ENCODE data around the gene GALNT7. TPM values are rescaled to one million over a fixed set of nuclear protein-coding genes. Genes with fewer than 3 reads are reported as not detected.

The GALNT7 gene
- total RNA-seq, 1 donor from 2014 or later: 26.0 TPM

GRCh38 chr4:173367285-173367684 is 198.7 kb downstream of the GALNT7 start:
- H3K27me3 Mint-ChIP-seq (ENCODE audit: low read depth): no peaks in the 10 kb centered on the region
- TF ChIP-seq, protein P1, sequence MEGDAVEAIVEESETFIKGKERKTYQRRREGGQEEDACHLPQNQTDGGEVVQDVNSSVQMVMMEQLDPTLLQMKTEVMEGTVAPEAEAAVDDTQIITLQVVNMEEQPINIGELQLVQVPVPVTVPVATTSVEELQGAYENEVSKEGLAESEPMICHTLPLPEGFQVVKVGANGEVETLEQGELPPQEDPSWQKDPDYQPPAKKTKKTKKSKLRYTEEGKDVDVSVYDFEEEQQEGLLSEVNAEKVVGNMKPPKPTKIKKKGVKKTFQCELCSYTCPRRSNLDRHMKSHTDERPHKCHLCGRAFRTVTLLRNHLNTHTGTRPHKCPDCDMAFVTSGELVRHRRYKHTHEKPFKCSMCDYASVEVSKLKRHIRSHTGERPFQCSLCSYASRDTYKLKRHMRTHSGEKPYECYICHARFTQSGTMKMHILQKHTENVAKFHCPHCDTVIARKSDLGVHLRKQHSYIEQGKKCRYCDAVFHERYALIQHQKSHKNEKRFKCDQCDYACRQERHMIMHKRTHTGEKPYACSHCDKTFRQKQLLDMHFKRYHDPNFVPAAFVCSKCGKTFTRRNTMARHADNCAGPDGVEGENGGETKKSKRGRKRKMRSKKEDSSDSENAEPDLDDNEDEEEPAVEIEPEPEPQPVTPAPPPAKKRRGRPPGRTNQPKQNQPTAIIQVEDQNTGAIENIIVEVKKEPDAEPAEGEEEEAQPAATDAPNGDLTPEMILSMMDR (IDR thresholded peaks at IDR 0.05): no peak
- H3K4me1 Mint-ChIP-seq (ENCODE audit: low read depth): peaks cover 15% of the 10 kb centered on the region
- H3K4me3 Mint-ChIP-seq (ENCODE audit: unreplicated experiment): no peak overlapping the region
- DNase-seq (ENCODE audit: low spot score): no peak
- no peak overlapping the region for H3K27ac Mint-ChIP-seq (ENCODE audit: unreplicated experiment)
- no peaks in the 10 kb centered on the region for H3K9me3 Mint-ChIP-seq (ENCODE audit: low read depth)
- peaks cover 3% of the 10 kb centered on the region for H3K36me3 Mint-ChIP-seq (ENCODE audit: low read depth)

DNA sequence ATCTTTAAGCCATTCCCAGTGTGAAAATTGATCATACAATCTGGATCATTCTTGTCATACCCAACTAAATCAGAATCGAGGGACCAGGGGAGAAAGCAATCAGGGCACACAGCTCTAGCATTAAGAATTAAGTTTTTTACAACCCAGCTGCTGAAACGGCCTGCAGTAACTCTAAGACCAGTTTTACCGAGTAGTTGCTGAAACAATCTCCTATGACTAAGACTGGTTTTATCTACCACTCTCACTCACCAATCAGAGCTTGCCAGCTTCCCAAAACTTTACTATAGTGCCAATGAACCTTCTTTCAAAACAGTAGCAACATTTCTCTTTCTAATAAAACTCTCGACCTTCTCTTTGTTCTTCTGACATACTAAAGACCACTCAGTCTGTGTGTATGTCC is 199.3 kb downstream of the GALNT7 start:
- Mint-ChIP-seq H3K9me3 (ENCODE audit: low read depth) (no peaks in the 10 kb centered on the region), H3K4me1 (ENCODE audit: low read depth) (peaks cover 20% of the 10 kb centered on the region), H3K4me3 (ENCODE audit: unreplicated experiment) (no peak overlapping the region), H3K27ac (ENCODE audit: unreplicated experiment) (no peak overlapping the region), H3K27me3 (ENCODE audit: low read depth) (no peaks in the 10 kb centered on the region), H3K36me3 (ENCODE audit: low read depth) (peaks cover 3% of the 10 kb centered on the region)
- DNase-seq (ENCODE audit: low spot score): no peak
- TF ChIP-seq, protein P1 (IDR thresholded peaks at IDR 0.05): no peak

DNA sequence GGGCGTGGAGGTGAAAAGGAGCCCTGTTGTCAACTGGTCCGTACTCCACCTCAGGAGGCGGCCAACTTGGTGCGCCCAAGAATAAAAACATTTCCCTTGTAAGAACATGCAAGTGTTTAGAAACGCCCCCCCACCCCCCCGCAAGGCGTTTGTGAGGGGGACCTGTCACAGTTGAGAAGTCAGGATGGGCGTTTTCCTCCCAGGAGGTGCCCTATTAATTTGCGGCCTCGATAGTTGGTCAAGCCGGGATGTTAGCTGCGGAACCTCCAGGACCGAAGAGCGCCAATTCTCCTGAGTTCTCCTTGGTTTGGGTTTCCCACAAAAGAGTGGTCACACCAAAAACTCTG is 201.5 kb downstream of the GALNT7 start:
- peak overlapping the region; percentile 100 for H3K4me3 Mint-ChIP-seq (ENCODE audit: unreplicated experiment)
- H3K9me3 Mint-ChIP-seq (ENCODE audit: low read depth): no peaks in the 10 kb centered on the region
- H3K27ac Mint-ChIP-seq (ENCODE audit: unreplicated experiment): peak overlapping the region; percentile 99
- TF ChIP-seq, protein P1 (IDR thresholded peaks at IDR 0.05): no peak
- H3K36me3 Mint-ChIP-seq (ENCODE audit: low read depth): peaks cover 2% of the 10 kb centered on the region
- H3K27me3 Mint-ChIP-seq (ENCODE audit: low read depth): no peaks in the 10 kb centered on the region
- peaks cover 31% of the 10 kb centered on the region for H3K4me1 Mint-ChIP-seq (ENCODE audit: low read depth)
- no peak for DNase-seq (ENCODE audit: low spot score)

GRCh38 chr4:173370477-173371291 is 202.1 kb downstream of the GALNT7 start, which contains the start of gene SAP30:
SAP30 (plus strand) TSS chr4:173370954; CDS start chr4:173371183, 229 bp downstream.
- Mint-ChIP-seq H3K4me1 (ENCODE audit: low read depth) (peaks cover 31% of the 10 kb centered on the region), H3K27me3 (ENCODE audit: low read depth) (no peaks in the 10 kb centered on the region), H3K27ac (ENCODE audit: unreplicated experiment) (peak within 1 kb of the TSS; percentile 99), H3K36me3 (ENCODE audit: low read depth) (peaks cover 2% of the 10 kb centered on the region), H3K9me3 (ENCODE audit: low read depth) (no peaks in the 10 kb centered on the region), H3K4me3 (ENCODE audit: unreplicated experiment) (peak within 1 kb of the TSS; percentile 100)
- peak; percentile 99 for DNase-seq (ENCODE audit: low spot score)
- TF ChIP-seq, protein P1 (IDR thresholded peaks at IDR 0.05): no peak

DNA sequence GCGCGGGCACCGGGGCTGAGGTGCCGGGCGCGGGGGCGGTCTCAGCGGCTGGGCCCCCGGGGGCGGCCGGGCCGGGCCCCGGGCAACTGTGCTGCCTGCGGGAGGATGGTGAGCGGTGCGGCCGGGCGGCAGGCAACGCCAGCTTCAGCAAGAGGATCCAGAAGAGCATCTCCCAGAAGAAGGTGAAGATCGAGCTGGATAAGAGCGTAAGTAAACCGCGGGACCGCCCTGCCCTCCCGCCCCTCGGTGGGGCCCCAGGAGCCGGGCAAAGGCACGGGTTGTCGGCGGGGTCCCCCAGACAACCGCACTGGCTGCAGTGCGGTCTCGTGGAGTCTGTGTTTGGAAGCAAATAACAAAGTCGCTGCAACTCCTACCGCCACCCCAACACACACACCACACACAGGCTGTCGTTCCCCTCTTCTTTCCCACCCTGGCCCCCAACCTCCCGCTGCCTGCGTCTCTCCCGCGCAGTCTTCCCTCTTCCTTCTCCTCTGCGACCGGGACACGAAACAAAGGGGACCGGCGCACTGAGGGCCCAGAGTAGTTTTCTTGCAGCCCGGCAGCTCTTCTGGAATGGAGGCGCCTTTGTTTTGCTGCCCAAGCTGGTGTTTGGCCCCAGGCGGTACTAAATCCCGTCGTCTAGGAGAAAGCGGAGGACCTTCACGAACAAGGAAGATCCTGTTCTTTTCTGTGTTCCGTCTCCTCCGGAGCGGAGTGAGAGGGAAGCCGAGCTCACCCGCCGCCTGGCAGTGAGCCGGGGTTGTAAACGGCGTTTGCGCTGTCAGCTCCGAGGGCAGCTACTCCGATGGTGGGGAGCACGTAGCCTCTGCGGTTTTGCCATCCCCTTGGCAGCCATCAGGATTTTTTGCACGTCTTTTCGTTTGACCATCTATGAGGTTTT is 202.9 kb downstream of the GALNT7 start:
- TF ChIP-seq, protein P1 (IDR thresholded peaks at IDR 0.05): no peak
- no peaks in the 10 kb centered on the region for H3K9me3 Mint-ChIP-seq (ENCODE audit: low read depth)
- peak overlapping the region; percentile 98 for H3K27ac Mint-ChIP-seq (ENCODE audit: unreplicated experiment)
- peaks cover 4% of the 10 kb centered on the region for H3K36me3 Mint-ChIP-seq (ENCODE audit: low read depth)
- no peaks in the 10 kb centered on the region for H3K27me3 Mint-ChIP-seq (ENCODE audit: low read depth)
- peaks cover 31% of the 10 kb centered on the region for H3K4me1 Mint-ChIP-seq (ENCODE audit: low read depth)
- DNase-seq (ENCODE audit: low spot score): no peak
- H3K4me3 Mint-ChIP-seq (ENCODE audit: unreplicated experiment): peak overlapping the region; percentile 100
